Fibroblast of pulmonary artery (primary cell): ENCODE results near the gene RECQL5.

Experiments used
- DNase-seq: peaks from one replicate; pipeline ENCODE4 v3.0.0-alpha.2; 2010; ENCODE audit warnings: low read depth
- H3K4me3 ChIP-seq: replicated peaks from 2 replicates; pipeline ENCODE4 v1.5.1; 2011; ENCODE audit warnings: low read depth, mild to moderate bottlenecking, control low read depth, low read length, moderate library complexity
- TF ChIP-seq, protein P1 (sequence below): IDR thresholded peaks from 2 replicates; pipeline ENCODE4 v1.5.1; 2011; ENCODE audit warnings: mild to moderate bottlenecking, control low read depth, low read length, inconsistent platforms; ENCODE audit errors: missing control alignments

RECQL5 gene

DNA sequence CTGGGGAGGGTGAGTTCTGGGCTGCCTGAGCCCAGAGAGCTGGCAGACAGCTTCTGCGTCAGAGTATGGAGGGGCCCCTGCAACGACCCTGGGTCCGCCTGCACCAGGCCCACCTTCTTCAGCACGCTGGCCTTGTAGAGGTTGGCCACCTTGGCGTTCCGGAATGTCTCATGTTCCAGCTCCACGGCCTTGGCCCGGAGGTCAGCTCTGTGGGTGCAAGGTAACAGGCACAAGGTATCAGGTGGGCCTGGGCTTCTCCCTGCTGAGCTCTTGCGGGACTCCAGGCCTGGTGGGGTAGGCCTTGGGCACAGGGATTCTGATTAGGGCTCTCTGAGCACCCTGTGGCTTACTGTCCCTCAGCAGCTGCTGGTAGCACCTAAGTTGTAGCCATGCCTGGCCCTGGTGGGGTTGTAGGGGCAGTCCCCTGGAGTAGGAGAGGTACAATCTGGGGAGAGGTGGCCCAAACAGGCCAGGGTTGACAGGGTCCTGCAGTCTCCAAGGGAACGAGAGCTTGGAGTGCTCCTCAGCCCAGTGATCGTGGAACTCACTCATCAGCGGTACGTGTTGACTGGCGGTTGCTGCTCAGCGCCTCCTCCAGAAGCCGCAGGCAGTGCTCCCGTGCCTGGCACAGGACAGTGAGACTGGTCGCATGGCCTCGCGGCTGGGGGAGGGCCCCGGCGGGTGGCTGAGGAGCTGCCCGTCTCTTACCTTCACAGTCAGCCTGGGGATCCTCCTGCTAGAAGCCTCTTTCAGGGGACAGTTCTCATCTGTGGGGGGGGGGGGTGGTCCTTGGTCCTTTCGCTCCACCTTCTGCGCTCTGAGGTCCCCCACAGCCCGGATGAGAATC is 36.7 kb downstream of the RECQL5 start:
- no peak overlapping the region for H3K4me3 ChIP-seq
- DNase-seq, result no peak
- TF ChIP-seq, protein P1, sequence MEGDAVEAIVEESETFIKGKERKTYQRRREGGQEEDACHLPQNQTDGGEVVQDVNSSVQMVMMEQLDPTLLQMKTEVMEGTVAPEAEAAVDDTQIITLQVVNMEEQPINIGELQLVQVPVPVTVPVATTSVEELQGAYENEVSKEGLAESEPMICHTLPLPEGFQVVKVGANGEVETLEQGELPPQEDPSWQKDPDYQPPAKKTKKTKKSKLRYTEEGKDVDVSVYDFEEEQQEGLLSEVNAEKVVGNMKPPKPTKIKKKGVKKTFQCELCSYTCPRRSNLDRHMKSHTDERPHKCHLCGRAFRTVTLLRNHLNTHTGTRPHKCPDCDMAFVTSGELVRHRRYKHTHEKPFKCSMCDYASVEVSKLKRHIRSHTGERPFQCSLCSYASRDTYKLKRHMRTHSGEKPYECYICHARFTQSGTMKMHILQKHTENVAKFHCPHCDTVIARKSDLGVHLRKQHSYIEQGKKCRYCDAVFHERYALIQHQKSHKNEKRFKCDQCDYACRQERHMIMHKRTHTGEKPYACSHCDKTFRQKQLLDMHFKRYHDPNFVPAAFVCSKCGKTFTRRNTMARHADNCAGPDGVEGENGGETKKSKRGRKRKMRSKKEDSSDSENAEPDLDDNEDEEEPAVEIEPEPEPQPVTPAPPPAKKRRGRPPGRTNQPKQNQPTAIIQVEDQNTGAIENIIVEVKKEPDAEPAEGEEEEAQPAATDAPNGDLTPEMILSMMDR, result no peak

DNA sequence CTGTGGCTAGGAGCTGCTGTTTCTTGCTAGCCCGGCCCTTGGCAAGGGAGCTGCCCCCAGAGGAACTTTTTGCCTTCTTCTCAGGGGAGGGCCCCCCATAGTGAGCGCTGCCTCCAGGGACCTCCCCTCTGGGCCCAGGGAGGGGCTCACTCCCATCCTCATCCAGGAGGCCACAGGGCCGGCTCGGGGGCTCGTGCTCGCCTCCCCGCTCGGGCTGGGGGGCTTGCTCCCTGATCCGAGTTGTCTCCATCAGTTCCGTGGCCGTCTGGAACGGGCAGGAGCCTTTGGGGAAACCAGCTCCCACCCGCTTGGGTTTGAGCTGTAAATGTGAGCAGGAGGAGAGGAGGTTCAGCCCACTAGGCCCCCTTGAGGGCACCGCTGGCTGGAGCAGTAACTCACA is 37.8 kb downstream of the RECQL5 start:
- TF ChIP-seq, protein P1, result no peak
- DNase-seq, result no peak

DNA sequence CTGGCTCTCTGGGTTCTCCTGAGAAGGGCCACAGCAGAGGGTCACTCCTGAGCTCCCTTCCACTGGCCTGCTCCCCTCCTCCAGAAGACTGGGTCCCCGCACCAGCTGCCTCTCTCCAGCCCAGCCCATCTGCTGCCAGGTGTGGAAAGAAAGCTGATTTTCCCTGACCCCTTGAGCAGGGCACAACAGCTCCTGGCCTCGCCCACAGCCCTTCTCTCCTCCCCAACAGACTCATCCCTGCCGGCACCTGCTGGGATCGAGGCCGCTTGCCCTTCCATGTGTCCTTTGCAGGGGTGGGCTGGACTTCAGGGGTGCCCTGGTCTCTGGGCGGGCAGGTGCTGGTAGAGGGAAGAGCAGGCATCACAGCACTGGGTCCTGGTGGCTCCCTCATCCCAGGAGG is 38.5 kb downstream of the RECQL5 start:
- no peak overlapping the region for H3K4me3 ChIP-seq
- TF ChIP-seq, protein P1, result no peak
- DNase-seq, result no peak

More for the DNA sequence above, 37.8 kb downstream of the RECQL5 start:
- no peak overlapping the region for H3K4me3 ChIP-seq

DNA sequence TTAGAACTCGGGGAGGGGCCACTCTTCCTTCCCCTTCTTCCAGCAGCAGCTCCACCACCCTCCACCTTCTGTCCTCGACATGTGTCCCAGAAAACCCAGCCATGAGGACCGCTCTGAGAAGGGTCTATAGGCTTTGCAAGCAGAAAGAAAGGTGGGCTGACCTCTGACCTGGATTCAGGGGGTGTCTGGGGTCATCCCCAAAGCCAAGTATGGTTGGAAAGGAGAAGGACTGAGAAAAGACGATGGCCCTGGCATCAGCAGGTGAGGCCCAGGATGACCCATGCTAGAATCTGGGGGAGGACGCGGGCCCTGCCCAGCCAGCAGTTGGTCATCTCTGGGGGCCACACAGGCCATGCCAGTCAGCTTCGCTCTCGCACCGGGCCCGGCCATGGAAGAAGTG is 39.9 kb downstream of the RECQL5 start:
- TF ChIP-seq, protein P1, result no peak
- DNase-seq, result no peak
- no peak overlapping the region for H3K4me3 ChIP-seq

DNA sequence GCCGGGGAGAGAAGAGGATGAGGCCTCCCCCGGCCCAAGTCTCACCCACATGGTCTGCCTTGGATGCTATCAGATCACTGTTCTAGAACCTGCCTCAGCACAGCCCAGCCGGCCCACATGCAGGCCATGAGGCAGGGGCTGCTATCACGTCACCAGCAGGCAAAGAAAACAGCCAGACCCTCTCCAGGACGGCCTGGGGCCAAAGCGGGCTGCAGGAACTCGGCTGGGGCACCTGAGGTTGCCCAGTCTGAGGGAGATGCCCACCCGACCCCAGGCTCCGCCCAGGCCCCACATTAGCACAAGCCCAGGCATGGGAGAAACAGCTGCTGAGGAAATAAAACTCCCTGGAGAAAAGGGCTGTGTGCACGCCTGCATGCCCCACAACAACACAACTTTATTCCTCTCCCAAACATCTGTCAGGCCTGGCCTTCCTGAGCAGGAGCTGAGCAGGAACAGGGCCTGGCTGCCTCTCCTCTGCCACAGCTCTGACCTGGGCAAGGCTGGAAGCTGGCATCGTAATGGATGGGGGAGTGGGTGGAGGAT is 40.4 kb downstream of the RECQL5 start:
- TF ChIP-seq, protein P1, result no peak
- H3K4me3 ChIP-seq, result no peak overlapping the region

DNA sequence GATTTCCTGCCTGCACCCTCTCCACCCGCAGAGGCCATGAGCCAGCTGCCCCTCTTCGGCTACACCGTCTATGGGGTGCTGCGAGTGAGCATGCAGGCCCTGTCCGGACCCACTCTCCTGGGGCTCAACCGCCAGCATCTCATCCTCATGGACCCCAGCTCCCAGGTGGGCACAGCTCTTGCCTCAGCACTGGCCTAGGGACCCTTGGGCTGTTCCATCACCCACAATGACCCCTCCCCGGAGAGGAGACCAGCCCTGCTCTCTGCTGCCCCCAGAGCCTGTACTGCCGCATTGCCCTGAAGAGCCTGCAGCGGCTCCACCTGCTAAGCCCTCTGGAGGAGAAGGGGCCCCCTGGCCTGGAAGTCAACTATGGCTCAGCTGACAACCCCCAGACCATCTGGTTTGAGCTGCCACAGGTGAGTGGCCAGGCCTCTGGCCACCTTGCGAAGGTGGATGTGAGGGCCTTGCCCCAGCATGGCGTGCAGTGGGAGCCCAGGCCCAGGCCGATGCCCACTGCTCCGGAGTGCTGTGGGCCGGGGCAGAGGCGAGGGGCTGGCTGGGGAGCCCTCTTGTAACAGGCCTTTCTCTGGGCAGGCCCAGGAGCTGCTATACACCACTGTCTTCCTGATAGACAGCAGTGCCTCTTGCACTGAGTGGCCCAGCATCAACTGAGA is 41.0 kb downstream of the RECQL5 start:
- TF ChIP-seq, protein P1, result peak; percentile 71
- H3K4me3 ChIP-seq, result no peak overlapping the region
- DNase-seq, result peak; percentile 21

More for the DNA sequence above, 40.4 kb downstream of the RECQL5 start:
- DNase-seq, result no peak
